GM19463 (cell line): ENCODE results near the gene KIF7.

ENCODE experiments used
- ATAC-seq: cut with Tn5 transposase; IDR thresholded peaks from one replicate; pipeline ENCODE4 v1.9.1; 2021; ENCODE audit warnings: mild to moderate bottlenecking, moderate library complexity; ENCODE audit not compliant: unreplicated experiment

The KIF7 gene

DNA sequence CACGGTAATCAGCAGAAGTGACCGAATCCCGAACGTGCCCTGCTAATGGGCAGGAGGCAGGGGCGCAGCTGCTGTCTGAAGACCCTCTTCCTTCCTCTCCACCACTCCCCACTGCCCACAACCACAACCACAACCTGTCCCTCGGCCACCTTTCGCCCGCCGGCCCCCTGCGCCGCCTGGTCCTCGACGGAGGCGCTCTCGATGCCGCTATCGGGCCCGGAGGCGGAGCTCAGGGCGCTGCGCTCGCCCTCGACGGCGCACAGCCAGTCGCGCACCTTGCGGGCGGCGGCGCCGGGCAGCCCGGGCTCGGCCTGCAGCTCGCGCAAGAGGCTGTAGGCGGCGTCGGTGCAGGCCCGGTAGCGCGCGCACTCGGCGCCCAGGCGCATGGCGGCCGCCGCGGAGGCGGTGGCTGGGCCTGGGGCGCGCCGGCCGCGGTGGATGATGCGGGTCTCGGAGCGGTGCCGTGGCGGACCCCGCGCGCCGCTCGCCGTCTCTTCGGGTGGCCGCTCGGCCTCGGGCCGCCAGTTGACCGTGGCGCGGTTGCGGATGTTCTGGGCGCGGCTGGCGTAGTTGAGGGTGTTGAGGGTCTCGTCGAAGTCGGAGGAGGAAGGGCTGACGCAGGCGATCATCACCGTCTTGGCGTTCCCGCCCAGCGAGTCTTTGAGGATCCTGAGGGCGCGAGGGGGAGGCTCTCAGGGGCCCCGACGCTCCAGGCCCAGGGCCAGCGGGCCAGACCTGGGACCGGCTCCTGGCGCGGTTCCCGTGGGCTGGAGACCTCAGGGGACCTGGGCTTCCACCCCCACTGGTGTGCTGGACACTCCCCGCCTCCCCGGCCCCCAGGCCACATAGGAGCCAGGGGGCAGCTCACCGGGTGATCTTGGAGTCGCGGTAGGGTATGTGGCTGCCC is 6.9 kb downstream of the KIF7 start:
- ATAC-seq, result no peak

DNA sequence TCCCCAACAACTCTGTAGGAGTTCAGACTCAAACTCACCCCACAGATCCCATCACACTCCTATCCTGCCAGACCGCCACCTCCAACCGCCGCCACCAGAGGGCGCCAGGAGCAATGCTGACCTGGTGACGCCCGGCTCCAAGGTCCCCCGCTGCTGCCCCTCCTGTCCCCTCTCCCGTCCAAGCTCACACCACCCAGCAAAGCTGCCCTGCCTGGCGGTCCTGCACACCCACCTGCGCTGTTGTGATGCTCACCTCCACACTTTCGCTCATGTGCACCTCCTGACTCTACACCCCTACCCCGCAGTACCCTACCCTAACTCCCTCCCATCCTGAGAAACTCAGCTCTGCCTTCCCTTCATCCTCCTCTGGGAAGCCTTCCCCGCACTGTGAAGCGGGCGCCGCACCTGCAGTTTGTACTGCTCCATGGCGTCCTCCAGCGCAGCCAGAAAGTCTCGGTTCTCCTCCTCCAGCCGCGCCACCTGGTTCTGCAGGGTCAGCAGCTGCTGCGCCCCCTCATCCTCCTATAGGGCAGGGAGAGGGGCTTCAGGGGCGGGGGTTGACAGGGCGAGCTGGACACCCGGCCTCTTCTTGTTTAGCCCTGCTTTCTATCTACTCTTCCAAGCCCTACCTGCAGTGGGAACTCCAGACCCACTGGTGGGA is 7.9 kb downstream of the KIF7 start:
- ATAC-seq, result no peak

DNA sequence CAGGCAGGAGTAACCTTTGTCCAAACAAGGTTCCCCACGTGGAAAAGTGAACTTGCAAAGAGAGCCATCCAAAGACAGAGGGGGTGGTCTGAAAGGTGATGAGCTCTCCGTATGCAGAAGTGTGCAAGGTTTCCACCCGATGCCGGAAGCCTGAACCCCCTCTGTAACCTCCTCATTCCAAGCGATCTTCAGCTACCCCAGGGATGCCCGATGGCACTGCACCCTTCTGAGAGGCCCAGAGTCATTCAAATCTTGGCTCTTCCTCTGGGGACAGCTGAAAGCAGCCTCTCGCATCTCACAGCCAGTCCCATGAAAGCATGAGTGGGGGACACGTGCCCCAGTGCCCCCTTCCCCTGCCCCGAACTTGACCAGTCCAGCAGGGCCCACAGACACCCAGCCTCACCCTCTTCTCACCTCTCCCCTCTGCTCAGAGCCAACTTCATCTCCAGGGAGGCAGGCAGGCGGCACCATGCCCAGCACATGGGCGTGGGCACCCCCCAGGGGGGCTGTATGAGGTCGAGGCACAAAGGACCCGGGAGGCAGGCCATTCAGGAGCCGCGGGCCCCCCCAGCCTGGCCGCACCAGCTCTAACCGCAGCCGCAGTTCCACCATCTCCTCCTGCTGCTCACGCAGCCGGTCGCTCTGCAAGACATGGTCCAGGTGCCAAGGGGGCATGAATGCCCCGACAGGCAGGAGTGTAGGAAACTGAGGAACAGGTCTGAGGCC is 8.7 kb downstream of the KIF7 start:
- ATAC-seq, result no peak

DNA sequence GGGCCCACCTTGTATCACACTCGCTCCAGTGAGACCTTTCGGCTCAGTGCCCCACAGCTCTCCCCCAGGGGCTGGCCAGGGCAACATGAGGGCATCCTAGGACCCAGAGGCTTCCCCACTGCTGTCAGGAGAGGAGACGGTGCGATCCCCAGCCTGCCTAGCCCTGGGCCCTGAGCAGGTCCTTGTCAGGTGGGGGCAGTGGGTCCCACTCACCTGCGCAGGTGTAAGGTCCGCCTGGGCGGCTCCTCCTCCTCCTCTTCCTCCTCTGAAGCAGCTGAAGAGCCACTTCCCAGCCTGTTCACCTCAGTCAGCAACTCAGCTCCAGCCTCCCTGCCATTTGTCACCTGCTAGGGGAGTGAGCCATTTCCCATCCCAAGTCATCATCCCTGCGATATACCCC is 9.6 kb downstream of the KIF7 start:
- ATAC-seq, result no peak

DNA sequence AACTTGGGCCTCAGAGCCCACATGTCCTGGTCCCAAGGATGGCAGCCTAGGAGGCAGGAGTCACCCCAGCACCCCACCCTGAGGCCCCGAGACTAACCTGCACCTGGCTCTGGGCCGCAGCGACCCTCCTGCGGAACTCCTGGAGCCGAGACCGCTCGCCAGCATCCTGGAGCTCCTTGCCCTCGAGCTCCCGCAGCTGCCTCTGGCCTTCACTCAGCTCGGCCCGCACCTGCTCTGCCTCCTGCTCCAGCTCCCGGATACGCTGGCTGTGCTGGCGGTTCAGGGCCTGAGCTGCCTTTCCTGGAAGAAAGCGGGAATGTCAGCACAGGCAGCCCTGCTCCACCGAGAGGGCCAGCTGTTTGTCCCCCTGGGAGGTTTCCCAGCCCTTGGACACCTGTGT is 13.2 kb downstream of the KIF7 start:
- no peak for ATAC-seq

DNA sequence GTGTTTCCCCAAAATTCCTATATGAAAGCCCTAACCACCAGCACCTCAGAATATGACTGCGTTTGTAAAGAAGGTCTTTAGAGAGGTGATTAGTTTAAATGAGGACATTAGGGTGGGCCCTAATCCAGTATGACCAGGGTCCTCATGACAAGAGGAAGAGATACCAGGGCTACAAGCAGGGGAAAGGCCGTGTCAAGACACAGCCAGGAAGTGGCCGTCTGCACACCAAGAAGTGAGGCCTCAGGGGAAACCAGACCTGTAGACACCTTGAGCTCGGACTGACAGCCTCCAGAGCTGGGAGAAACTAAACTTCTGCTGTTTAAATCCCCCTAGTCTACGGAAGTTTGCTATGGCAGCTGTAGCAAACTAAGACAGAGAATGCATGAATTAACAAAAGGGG is 14.2 kb downstream of the KIF7 start:
- no peak for ATAC-seq

DNA sequence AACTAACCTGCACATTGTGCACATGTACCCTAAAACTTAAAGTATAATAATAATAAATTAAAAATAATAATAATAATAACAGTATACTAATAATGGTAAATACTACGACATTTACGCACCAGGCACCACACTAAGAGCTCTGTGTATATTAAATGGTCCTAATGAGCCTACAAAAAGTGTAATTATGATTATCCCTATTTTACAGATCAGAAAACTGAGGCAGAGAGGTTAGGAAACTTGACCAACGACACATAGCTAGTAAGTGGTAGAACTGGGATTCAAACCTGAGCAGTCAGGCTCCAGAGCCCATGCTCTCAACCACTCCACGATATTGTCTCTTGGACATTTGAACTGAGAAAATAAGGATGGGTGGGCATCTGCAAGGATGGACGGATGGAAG is 15.0 kb downstream of the KIF7 start:
- ATAC-seq, result no peak

DNA sequence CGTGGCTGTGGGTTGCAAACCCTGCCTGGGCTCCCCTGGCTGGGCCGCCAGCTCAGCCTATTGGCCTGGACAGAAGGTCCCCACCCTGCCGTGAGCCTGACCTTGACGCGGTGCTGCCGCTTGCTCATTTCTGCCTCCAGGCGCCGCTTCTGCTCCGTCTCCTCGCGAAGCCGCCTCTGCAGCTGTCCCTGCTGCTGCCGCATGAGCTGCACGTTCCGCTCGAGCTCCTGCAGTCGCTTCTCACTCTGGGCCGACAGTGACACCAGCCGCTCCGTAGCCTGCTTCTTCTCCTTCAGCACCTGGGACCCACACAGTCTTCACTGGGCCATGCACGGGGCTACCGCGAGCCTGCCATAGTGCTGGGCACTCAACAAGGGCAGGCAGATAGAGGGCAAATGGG is 21.7 kb downstream of the KIF7 start:
- no peak for ATAC-seq

DNA sequence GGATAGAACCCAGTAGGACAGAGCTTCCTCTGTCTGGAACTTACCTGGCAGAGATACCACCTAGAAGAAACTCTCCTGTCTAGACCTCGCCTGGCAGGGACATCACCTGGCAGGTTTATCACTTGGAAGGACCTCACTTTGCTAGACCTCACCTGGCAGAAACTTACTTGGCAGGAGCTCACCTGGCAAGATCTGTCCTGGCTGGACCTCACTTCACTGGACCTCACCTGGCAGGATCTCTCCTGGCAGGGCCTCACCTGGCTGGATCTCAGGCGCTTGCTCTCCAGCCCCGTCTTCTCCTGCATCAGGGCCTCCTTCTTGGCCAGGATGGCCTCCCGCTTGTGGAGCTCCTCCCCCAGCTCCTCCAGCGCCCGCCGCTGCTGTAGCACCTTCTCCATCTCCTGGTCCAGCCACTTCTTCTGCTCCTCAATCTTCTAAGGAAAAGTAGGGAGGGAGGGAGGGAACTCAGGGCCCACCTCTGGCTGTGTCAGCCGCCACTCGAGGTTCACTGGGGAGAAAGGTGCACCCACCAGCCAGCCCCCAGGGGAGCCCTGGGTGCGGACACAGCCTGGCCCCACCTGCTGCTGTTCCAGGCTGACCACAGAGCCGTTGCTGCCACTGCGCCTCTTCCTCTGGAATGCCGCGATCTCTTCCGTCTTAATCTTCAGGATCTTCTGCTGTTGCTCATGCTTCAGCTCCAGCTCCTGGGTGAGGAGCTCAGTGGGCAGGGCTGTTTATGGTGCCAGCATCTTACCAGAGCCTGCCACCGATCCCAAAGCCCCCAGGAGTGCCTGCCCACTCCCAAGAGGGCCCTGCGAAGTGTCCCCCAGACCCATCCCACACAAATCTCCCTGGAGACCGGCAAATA is 22.5 kb downstream of the KIF7 start:
- ATAC-seq, result no peak

DNA sequence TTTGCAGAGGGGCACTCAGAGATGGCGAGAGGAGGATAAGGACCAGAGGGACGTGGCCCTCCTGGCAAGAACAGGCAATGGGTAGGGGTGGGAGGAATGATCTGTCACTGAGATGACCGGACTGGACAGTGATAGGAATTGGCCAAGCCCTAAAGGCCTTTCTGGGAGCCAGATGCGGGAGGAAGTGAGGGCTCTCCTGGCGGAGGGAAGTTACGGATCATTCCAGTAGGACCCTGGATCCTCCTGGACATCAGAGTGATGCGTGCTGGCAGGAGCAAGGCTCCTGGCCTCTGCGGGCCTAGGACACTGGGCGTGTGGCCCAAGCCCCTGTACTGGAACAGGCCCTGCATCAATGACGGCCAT is 23.4 kb downstream of the KIF7 start:
- no peak for ATAC-seq

DNA sequence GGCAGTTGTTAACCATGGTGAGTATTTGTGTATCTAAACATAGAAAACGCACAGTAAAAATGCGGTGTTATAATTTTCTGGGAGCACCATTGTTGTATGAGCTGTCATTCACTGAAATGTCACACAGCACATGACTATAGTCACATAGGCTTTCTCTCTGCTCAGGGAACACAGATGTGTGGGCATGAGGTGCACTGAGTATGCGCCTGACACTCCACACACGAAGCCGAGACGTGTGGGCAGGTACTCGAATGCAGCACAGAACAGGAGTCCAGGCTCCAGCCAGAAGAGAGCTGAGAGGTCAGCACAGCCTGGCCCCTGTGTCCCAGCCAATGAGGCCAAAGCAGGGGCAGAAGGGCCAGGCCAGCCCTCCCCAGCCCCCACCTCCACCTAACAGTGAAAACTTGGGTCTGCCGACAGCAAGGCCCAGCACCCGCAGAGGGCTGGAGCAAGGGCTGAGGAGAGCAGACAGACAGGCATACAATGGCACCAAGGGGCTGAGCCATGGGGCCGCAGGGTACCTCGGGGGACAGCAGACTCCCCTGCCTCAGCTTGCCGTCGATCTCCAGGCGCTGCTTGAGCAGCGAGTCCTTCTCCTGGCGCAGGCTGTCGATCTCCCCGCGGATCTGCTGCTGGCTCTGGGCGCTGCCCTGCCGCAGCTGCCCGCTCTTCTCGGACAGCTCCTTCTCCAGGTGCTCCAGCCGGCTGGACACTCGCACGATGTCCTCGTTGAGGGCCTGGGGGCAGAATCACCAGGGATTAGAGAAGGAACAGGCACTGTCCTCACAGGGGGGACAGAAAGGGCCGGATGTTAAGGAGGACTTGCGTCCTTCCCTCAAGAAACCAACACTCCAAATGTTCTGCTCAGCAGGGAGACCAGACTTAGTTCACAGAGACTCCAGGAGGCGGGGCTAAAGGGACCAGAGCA is 24.0 kb downstream of the KIF7 start:
- ATAC-seq, result no peak

DNA sequence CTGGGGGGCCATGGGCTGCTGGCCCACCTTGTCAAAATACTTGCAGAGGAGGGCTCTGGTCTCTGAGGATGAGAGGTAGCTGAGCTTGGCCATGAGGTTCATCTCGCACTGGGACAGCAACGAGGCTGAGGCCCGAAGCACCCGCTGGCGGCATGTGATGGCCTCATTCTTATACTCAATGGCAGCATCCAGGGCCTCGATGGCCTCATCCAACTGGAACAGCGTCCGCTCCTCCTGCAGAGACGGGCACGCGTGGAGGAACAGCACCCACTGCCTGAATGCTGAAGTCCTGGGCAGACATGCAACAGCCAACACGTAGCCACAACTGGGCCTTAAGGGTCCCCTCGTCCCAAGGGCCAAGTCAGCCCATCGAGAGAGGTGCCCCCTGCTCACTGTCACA is 25.0 kb downstream of the KIF7 start:
- ATAC-seq, result no peak

DNA sequence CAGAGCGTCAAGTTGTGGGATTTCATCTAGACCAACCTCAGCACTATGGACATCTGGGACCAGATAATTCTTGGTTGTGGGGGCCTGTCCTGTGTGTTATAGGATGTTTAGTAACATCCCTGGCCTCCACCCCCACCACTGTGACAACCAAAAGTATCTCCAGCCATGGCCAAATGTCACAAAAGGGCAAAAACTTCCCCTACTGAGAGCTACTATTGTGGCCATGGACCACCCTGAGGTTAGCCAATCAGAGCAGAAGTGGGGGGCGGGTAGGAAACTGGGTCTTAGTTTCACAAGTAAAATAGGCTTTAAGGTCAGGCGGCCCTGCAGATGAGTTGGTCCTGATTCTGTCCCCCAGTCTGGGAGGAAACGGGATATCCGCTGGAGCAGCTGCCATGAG is 25.4 kb downstream of the KIF7 start:
- ATAC-seq, result no peak

DNA sequence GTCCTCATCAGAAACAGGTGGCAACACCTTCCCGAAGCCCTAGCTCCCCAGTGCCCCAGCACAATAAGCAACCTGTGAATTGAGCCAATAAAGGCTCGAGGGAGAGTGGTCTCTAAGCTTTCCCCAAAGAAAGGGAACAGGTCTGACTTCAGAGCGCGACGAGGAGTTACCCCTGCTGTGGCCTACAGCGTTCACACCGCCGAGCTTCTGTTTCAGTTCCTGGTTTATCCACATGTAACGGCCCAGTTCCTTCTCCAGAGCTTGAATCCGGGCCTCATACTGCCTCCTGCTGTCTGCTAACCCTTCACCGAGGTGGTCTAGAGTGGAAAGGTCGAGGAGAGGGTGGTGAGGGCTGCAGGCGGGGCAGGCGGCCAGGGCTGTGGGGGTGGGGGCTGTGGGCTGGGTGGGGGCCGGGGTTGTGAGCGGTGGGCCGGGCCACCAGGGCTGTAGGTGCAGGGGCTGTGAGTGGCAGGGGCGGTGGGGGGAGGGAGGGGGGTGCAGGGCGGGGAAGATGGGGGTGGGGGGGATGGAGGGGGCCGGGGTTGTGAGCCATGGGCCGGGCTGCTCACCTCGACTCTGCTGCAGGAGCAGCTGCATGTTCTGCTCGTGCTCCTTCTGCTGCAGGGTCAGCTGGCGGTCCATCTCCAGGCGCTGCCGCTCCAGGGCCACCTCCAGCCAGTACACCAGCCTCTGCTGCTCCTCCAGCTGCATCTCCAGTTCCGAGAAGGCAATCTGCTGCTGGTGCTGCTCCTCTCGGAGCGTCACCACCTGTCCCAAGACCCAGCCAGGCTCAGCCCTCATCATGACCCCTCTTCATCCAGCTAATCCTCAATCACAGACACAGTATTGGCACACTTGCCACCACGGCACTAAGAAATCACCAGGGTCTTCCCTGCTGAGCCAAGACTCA is 26.2 kb downstream of the KIF7 start:
- ATAC-seq, result no peak

DNA sequence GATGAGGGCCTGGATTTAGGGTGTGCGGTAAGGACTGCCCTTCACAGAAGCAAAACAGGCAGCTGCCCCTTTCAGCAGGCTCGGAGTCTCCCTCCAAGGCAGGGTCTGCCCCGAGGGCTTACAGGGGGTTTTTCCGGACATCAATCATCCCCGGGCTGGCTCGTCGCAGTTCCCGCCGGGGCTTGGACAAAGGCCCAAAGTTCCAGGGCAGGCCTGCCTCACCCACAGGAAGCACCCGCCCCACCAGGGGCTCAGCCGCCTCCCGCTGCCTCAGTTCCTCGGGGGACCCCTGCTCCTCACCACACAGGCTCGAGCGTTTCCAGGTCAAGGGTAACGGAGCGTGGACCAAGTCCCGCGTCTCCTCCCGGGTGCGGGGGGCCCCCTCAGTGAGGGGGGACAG is 27.0 kb downstream of the KIF7 start:
- no peak for ATAC-seq

DNA sequence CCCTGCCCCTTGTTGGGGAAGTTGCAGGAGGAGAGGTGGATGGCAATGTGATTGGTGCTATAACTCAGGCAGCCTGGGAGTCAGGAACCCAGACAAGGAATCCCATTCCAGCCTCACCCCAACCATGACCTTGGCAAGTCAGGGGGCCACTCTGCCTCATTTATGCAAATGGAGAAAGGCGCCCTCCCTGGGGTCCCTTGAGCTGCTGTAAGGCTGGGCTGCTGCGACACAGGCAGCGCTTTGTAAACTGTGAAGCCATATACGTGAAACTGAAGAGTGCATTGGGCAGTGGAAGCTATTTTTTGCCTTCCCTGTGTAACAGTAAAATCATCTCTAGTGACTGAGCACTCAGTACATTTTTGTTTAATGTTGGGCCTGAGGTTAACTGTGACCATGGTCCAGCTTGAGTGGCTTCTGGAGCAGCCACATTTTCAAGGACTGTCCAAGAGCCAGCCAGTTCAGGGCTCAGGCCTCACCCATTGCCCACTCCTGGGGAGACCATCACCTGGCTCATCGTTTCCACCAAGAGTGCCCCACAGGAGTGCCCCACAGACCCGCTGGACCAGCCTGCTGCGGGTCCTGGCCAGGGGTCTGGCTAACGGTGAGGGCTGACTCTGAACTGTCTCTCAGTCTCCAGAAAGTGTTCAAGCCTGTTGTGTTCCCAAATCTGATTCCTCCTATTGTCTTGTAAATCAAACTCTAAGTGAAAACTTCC is 27.9 kb downstream of the KIF7 start:
- ATAC-seq, result no peak

DNA sequence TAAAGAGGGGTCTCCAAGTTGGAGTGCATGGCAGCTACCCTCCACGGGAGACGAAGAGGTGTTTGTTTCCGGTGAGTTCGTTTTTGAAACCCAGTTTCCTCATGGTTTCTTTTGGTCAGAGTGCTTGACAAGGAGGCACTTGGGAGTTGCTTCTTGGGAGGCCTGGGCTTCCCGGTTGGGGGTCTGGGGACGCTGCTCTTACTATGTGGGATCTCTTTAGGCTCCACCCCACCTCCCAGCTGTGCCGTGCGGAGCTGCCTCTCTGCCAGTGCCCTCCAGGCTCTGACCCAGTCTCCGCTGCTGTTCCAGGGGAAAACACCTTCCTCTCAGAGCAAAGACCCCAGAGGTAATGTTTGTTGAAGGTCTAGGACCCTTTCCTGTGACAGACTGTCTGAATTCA is 29.6 kb downstream of the KIF7 start:
- ATAC-seq, result no peak

DNA sequence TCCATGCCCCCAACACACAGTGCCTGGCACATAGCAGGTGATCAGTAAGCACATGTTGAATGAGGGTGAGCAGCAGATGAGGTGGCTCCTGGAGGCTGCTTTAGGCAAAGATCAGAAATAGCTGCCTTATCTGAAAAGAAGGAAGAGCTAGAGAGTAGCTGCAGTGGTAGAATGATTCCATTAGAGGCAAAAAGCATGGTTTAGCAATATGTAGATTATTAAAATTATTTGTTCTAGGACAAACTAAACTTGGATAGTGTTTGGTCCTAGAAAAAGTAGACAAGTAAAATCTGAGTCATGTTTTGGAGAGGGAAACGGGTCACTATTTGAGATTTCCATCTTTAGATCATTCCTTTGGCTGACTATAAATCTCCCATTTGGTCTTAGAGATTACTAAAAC is 32.1 kb downstream of the KIF7 start:
- no peak for ATAC-seq
